GM18520 (cell line): ENCODE data around the gene SUGP1.

Source experiments
- ATAC-seq: cut with Tn5 transposase; IDR thresholded peaks from one replicate; pipeline ENCODE4 v1.9.1; 2021; ENCODE audit not compliant: unreplicated experiment

Gene SUGP1

GRCh38 chr19:19342086-19343015 lies 22.0 kb upstream of the SUGP1 start:
- ATAC-seq, result no peak

GRCh38 chr19:19341026-19341425 lies 20.7 kb upstream of the SUGP1 start:
- ATAC-seq, result no peak

GRCh38 chr19:19338082-19338481 lies 17.8 kb upstream of the SUGP1 start:
- ATAC-seq, result no peak

- ATAC-seq, result no peak
Observed at GRCh38 chr19:19337120-19337519, 16.8 kb upstream of the SUGP1 start.

- ATAC-seq, result no peak
Observed at GRCh38 chr19:19336597-19336996, 16.3 kb upstream of the SUGP1 start.

GRCh38 chr19:19335408-19336158 lies 15.3 kb upstream of the SUGP1 start:
- ATAC-seq, result no peak

GRCh38 chr19:19334989-19335344 lies 14.7 kb upstream of the SUGP1 start:
- no peak for ATAC-seq

GRCh38 chr19:19334063-19334988 lies 14.0 kb upstream of the SUGP1 start:
- ATAC-seq, result no peak

GRCh38 chr19:19329126-19329525 lies 8.8 kb upstream of the SUGP1 start:
- ATAC-seq, result no peak

GRCh38 chr19:19327672-19328071 lies 7.4 kb upstream of the SUGP1 start:
- no peak for ATAC-seq

- no peak for ATAC-seq
Observed at GRCh38 chr19:19324059-19324770, 3.9 kb upstream of the SUGP1 start.

GRCh38 chr19:19321141-19321577 lies 850 bp upstream of the SUGP1 start:
- ATAC-seq, result no peak

GRCh38 chr19:19319732-19320360 lies 463 bp downstream of the SUGP1 start:
- ATAC-seq, result no peak

GRCh38 chr19:19316082-19316481 lies 4.2 kb downstream of the SUGP1 start:
- no peak for ATAC-seq

GRCh38 chr19:19315444-19315843 lies 4.9 kb downstream of the SUGP1 start:
- ATAC-seq, result no peak

GRCh38 chr19:19308373-19308772 lies 11.9 kb downstream of the SUGP1 start:
- ATAC-seq, result no peak

GRCh38 chr19:19306191-19306590 lies 14.1 kb downstream of the SUGP1 start:
- no peak for ATAC-seq

GRCh38 chr19:19305696-19306095 lies 14.6 kb downstream of the SUGP1 start:
- ATAC-seq, result no peak

- ATAC-seq, result no peak
Observed at GRCh38 chr19:19305066-19305465, 15.2 kb downstream of the SUGP1 start.
